ENCODE results near the gene C2orf76. TPM values are rescaled to one million over a fixed set of nuclear protein-coding genes. Genes with fewer than 3 reads are reported as not detected.

The C2orf76 gene
- total RNA-seq, 1 experiment from 2014 or later = 5.7 TPM

DNA sequence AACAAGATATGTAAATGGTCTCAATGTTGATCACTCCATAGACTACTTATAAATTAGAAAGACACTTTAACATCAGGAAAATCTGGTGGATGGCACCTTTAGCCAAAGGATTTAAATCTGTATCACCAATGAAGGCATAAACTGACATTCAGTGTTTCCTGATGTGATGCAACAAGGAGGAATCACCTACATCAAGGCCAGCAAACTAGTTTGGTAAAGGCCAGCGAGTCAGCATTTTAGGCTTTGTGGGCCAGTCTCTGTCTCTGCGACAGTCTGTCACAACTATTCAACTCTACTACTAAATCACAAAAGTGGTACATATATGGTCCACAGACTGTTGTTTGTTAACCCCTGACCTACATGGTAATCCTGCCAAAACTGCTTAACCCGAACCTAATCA lies 33.3 kb downstream of the C2orf76 start:
- H3K23ac ChIP-seq (ENCODE audit: insufficient read length, low read depth, low read length) = no peak overlapping the region
- H2AK5ac ChIP-seq (ENCODE audit: insufficient read length, low read length) = no peak overlapping the region
- H3T11ph ChIP-seq (ENCODE audit: low read length) = no peak overlapping the region
- H2BK120ac ChIP-seq (ENCODE audit: low read depth, low read length, poor library complexity, severe bottlenecking) = no peak overlapping the region
- no peak overlapping the region for H3K56ac ChIP-seq (ENCODE audit: insufficient read length, low read depth, low read length)
- H4K20me1 ChIP-seq (ENCODE audit: control insufficient read depth, insufficient read depth, insufficient read length) = no peaks in the 10 kb centered on the region
- no peaks in the 10 kb centered on the region for H3K9me3 Mint-ChIP-seq
- no peak overlapping the region for H3K4me3 Mint-ChIP-seq
- no CpG with 5 or more reads among the region's 3 CpGs for WGBS (ENCODE audit: extremely low coverage, insufficient read length, low lambda C conversion rate)
- no peak overlapping the region for H3K18ac ChIP-seq (ENCODE audit: insufficient read length, low read depth, low read length)
- no peaks in the 10 kb centered on the region for H3K4me1 ChIP-seq (ENCODE audit: insufficient read depth, low read length)
- TF ChIP-seq, protein P1, sequence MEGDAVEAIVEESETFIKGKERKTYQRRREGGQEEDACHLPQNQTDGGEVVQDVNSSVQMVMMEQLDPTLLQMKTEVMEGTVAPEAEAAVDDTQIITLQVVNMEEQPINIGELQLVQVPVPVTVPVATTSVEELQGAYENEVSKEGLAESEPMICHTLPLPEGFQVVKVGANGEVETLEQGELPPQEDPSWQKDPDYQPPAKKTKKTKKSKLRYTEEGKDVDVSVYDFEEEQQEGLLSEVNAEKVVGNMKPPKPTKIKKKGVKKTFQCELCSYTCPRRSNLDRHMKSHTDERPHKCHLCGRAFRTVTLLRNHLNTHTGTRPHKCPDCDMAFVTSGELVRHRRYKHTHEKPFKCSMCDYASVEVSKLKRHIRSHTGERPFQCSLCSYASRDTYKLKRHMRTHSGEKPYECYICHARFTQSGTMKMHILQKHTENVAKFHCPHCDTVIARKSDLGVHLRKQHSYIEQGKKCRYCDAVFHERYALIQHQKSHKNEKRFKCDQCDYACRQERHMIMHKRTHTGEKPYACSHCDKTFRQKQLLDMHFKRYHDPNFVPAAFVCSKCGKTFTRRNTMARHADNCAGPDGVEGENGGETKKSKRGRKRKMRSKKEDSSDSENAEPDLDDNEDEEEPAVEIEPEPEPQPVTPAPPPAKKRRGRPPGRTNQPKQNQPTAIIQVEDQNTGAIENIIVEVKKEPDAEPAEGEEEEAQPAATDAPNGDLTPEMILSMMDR (conservative IDR thresholded peaks at IDR 0.05) = no peak
- no peak overlapping the region for H3K27ac Mint-ChIP-seq
- no peak overlapping the region for H4K5ac ChIP-seq (ENCODE audit: insufficient read length, low read depth, low read length)
- no peak overlapping the region for H4K8ac ChIP-seq (replicated peaks; ENCODE audit: insufficient read length, low read depth, low read length)
- H3K27me3 ChIP-seq (ENCODE audit: insufficient read depth, low read length) = no peaks in the 10 kb centered on the region
- no peaks in the 10 kb centered on the region for H3K9me3 ChIP-seq (ENCODE audit: control insufficient read depth, low read depth, low read length)
- H2BK15ac ChIP-seq (ENCODE audit: low read depth, low read length) = no peak overlapping the region
- no peaks in the 10 kb centered on the region for H3K79me2 ChIP-seq (ENCODE audit: insufficient read depth, low read length)
- H3K9ac ChIP-seq (ENCODE audit: extremely low read depth, insufficient read length, low read length) = no peak overlapping the region
- H3K4me1 Mint-ChIP-seq = no peaks in the 10 kb centered on the region
- no peaks in the 10 kb centered on the region for H3K36me3 Mint-ChIP-seq (ENCODE audit: insufficient read depth in 1 of 3, low read depth in 3 of 3)
- no peak overlapping the region for H3K4ac ChIP-seq (ENCODE audit: low read depth, low read length)
- no peak overlapping the region for H4K91ac ChIP-seq (ENCODE audit: insufficient read length, low read depth, low read length)
- no peak overlapping the region for H3K27ac ChIP-seq (ENCODE audit: insufficient read length, low read depth, low read length)
- H2BK12ac ChIP-seq (ENCODE audit: insufficient read length, low read depth, low read length) = no peak overlapping the region
- H2AFZ ChIP-seq (ENCODE audit: low read length) = no peak overlapping the region
- no peaks in the 10 kb centered on the region for H3K23me2 ChIP-seq (ENCODE audit: insufficient read length, low read depth, low read length, poor library complexity, severe bottlenecking)
- H2BK20ac ChIP-seq (ENCODE audit: low read depth, low read length, poor library complexity, severe bottlenecking) = no peak overlapping the region
- no peak overlapping the region for H2BK5ac ChIP-seq (ENCODE audit: insufficient read length, low read length)
- no peaks in the 10 kb centered on the region for H3K79me1 ChIP-seq (ENCODE audit: insufficient read depth, low read depth, low read length, poor library complexity, severe bottlenecking)
- DNase-seq = no peak
- H3K4me2 ChIP-seq (ENCODE audit: insufficient read depth, insufficient read length, low read length) = no peak overlapping the region
- no peaks in the 10 kb centered on the region for H3K27me3 Mint-ChIP-seq (ENCODE audit: low read depth)
- H3K14ac ChIP-seq (ENCODE audit: insufficient read depth, low read length) = no peak overlapping the region

Measured in H9 (cell line).